Measurements from ENCODE around the gene CCNF.
A peak's percentile ranks its signal among the peaks of the same experiment; 100 is the strongest.

The CCNF gene

DNA sequence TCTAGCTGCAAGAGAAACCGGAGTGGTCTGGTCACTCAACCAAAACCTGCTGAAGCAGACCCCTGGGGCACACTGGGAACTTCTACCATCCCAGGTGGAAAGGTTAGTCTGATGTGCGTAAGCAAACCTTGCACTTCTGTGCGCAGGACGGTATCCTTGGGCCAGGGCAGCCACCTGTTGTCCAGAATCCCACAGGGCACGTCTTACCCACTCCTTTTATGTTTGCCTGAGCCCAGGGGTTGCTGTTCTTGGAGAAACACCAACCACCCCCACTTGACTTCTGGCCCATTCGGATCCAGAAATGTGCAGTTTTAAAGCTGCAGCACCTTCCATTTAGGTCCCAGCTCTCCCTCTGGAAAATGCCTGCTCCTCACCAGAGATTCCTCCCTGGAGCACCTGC lies 64.4 kb downstream of the CCNF start:
- Histone ChIP-seq H3K4me2 (ENCODE audit: insufficient read depth, low read length, poor library complexity, severe bottlenecking) (no peak overlapping the region), H4K8ac (ENCODE audit: low read depth, low read length) (no peak overlapping the region), H3K4me1 (ENCODE audit: control insufficient read depth in 2 of 2, insufficient read depth in 1 of 2, low read depth in 1 of 2, low read length in 2 of 2) (no peaks in the 10 kb centered on the region), H3K9me3 (replicated peaks in 1 of 2; ENCODE audit: control insufficient read depth in 2 of 2, insufficient read depth in 1 of 2, low read depth in 1 of 2, low read length in 2 of 2) (no peaks in the 10 kb centered on the region), H3K18ac (ENCODE audit: low read length) (no peak overlapping the region), H3K4ac (ENCODE audit: low read length) (no peak overlapping the region), H2AK5ac (ENCODE audit: low read depth, low read length) (no peak overlapping the region), H3K79me1 (ENCODE audit: low read depth, low read length) (peaks cover 4% of the 10 kb centered on the region), H3K36me3 (replicated peaks in 1 of 2; ENCODE audit: control insufficient read depth in 2 of 2, insufficient read depth in 2 of 2, low read length in 2 of 2) (peaks cover 15 to 33% of the 10 kb centered on the region in 2 donors), H3K23ac (ENCODE audit: low read depth, low read length, poor library complexity) (no peak overlapping the region), H3K27me3 (ENCODE audit: control insufficient read depth in 3 of 3, insufficient read depth in 3 of 3, low read depth in 1 of 3, low read length in 3 of 3) (no peaks in the 10 kb centered on the region), H2BK120ac (ENCODE audit: low read depth, low read length) (no peak overlapping the region), H2BK15ac (ENCODE audit: low read length) (no peak overlapping the region), H3K9ac (ENCODE audit: low read depth, low read length, poor library complexity) (no peak overlapping the region), H2AFZ (ENCODE audit: low read length) (no peak overlapping the region), H2BK12ac (ENCODE audit: low read length) (no peak overlapping the region), H3K27ac (replicated peaks; ENCODE audit: low read length) (no peak overlapping the region), H3K14ac (ENCODE audit: low read length) (no peak overlapping the region), H3K4me3 (ENCODE audit: low read length in 2 of 2) (no peak overlapping the region), H2BK5ac (ENCODE audit: low read length) (no peak overlapping the region), H4K91ac (ENCODE audit: low read depth, low read length, poor library complexity) (no peak overlapping the region)
- no CpG with 5 or more reads among the region's 6 CpGs for WGBS, 2 donors (ENCODE audit: extremely low coverage in 2 of 2, insufficient read length in 2 of 2, insufficient replicate concordance in 1 of 2)
- no peak for DNase-seq (ENCODE audit: low spot score)

DNA sequence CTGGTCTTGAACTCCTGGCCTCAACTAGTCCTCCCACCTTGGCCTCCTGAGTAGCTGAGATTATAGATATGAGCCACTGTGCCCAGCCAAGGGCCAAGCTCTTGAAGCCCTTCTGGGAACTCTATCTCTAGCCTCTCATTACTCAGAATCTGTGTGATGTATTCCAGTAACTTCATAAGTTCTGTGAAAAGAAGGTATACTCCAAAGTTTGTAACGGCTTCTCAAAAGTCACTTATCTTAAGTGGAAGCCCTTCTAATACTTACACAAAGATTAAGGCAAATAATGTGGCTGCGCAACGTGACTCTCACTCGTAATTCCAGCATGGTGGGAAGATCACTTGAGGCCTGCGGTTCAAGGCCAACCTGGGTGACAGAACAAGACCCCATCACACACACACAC lies 65.4 kb downstream of the CCNF start:
- no peak overlapping the region for H3K18ac ChIP-seq (ENCODE audit: low read length)
- H2BK5ac ChIP-seq (ENCODE audit: low read length) = no peak overlapping the region
- WGBS, 2 donors (ENCODE audit: extremely low coverage in 2 of 2, insufficient read length in 2 of 2, insufficient replicate concordance in 1 of 2) = no CpG with 5 or more reads among the region's 5 CpGs
- H2BK120ac ChIP-seq (ENCODE audit: low read depth, low read length) = no peak overlapping the region
- no peak overlapping the region for H2AK5ac ChIP-seq (ENCODE audit: low read depth, low read length)
- H3K27ac ChIP-seq (replicated peaks; ENCODE audit: low read length) = no peak overlapping the region
- H2BK15ac ChIP-seq (ENCODE audit: low read length) = no peak overlapping the region
- H3K23ac ChIP-seq (ENCODE audit: low read depth, low read length, poor library complexity) = no peak overlapping the region
- no peaks in the 10 kb centered on the region for H3K27me3 ChIP-seq (ENCODE audit: control insufficient read depth in 3 of 3, insufficient read depth in 3 of 3, low read depth in 1 of 3, low read length in 3 of 3)
- H2BK12ac ChIP-seq (ENCODE audit: low read length) = no peak overlapping the region
- H3K14ac ChIP-seq (ENCODE audit: low read length) = no peak overlapping the region
- no peak overlapping the region for H2AFZ ChIP-seq (ENCODE audit: low read length)
- H3K4me2 ChIP-seq (ENCODE audit: insufficient read depth, low read length, poor library complexity, severe bottlenecking) = no peak overlapping the region
- H4K91ac ChIP-seq (ENCODE audit: low read depth, low read length, poor library complexity) = no peak overlapping the region
- DNase-seq (ENCODE audit: low spot score) = no peak
- H3K79me1 ChIP-seq (ENCODE audit: low read depth, low read length) = peaks cover 2% of the 10 kb centered on the region
- H3K4me1 ChIP-seq (ENCODE audit: control insufficient read depth in 2 of 2, insufficient read depth in 1 of 2, low read depth in 1 of 2, low read length in 2 of 2) = no peaks in the 10 kb centered on the region
- no peaks in the 10 kb centered on the region for H3K9me3 ChIP-seq (replicated peaks in 1 of 2; ENCODE audit: control insufficient read depth in 2 of 2, insufficient read depth in 1 of 2, low read depth in 1 of 2, low read length in 2 of 2)
- no peak overlapping the region for H3K9ac ChIP-seq (ENCODE audit: low read depth, low read length, poor library complexity)
- peaks cover 19 to 39% of the 10 kb centered on the region in 2 donors for H3K36me3 ChIP-seq (replicated peaks in 1 of 2; ENCODE audit: control insufficient read depth in 2 of 2, insufficient read depth in 2 of 2, low read length in 2 of 2)
- H4K8ac ChIP-seq (ENCODE audit: low read depth, low read length) = no peak overlapping the region
- H3K4me3 ChIP-seq (ENCODE audit: low read length in 2 of 2) = no peak overlapping the region
- H3K4ac ChIP-seq (ENCODE audit: low read length) = no peak overlapping the region

DNA sequence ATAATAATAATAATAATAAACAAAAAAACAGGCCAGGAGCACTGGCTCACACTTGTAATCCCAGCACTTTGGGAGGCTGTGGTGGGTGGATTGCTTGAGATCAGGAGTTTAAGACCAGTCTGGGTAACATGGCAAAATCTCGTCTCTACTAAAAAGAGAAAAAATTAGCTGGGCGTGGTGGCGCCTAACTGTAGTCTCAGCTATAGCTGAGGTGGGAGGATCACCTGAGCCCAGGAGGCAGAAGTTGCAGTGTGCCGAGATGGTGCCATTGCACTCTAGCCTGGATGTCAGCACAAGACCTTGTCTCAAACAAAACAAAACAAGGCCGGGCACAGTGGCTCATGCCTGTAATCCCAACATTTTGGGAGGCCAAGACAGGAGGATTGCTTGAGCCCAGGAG lies 65.8 kb downstream of the CCNF start:
- no CpG with 5 or more reads among the region's 5 CpGs for WGBS, 2 donors (ENCODE audit: extremely low coverage in 2 of 2, insufficient read length in 2 of 2, insufficient replicate concordance in 1 of 2)
- no peak overlapping the region for H3K4me3 ChIP-seq (ENCODE audit: low read length in 2 of 2)
- no peak overlapping the region for H2BK12ac ChIP-seq (ENCODE audit: low read length)
- no peak overlapping the region for H2BK5ac ChIP-seq (ENCODE audit: low read length)
- no peaks in the 10 kb centered on the region for H3K27me3 ChIP-seq (ENCODE audit: control insufficient read depth in 3 of 3, insufficient read depth in 3 of 3, low read depth in 1 of 3, low read length in 3 of 3)
- H3K4me1 ChIP-seq (ENCODE audit: control insufficient read depth in 2 of 2, insufficient read depth in 1 of 2, low read depth in 1 of 2, low read length in 2 of 2) = no peaks in the 10 kb centered on the region
- H4K8ac ChIP-seq (ENCODE audit: low read depth, low read length) = no peak overlapping the region
- no peak overlapping the region for H3K4me2 ChIP-seq (ENCODE audit: insufficient read depth, low read length, poor library complexity, severe bottlenecking)
- no peak overlapping the region for H2BK120ac ChIP-seq (ENCODE audit: low read depth, low read length)
- no peak overlapping the region for H3K27ac ChIP-seq (replicated peaks; ENCODE audit: low read length)
- H3K9ac ChIP-seq (ENCODE audit: low read depth, low read length, poor library complexity) = no peak overlapping the region
- peaks cover 2% of the 10 kb centered on the region for H3K79me1 ChIP-seq (ENCODE audit: low read depth, low read length)
- no peaks in the 10 kb centered on the region for H3K9me3 ChIP-seq (replicated peaks in 1 of 2; ENCODE audit: control insufficient read depth in 2 of 2, insufficient read depth in 1 of 2, low read depth in 1 of 2, low read length in 2 of 2)
- H2AFZ ChIP-seq (ENCODE audit: low read length) = no peak overlapping the region
- DNase-seq (ENCODE audit: low spot score) = no peak
- H2BK15ac ChIP-seq (ENCODE audit: low read length) = no peak overlapping the region
- H3K4ac ChIP-seq (ENCODE audit: low read length) = no peak overlapping the region
- H2AK5ac ChIP-seq (ENCODE audit: low read depth, low read length) = no peak overlapping the region
- no peak overlapping the region for H3K18ac ChIP-seq (ENCODE audit: low read length)
- no peak overlapping the region for H3K14ac ChIP-seq (ENCODE audit: low read length)
- no peak overlapping the region for H4K91ac ChIP-seq (ENCODE audit: low read depth, low read length, poor library complexity)
- no peak overlapping the region for H3K23ac ChIP-seq (ENCODE audit: low read depth, low read length, poor library complexity)
- peaks cover 19 to 41% of the 10 kb centered on the region in 2 donors for H3K36me3 ChIP-seq (replicated peaks in 1 of 2; ENCODE audit: control insufficient read depth in 2 of 2, insufficient read depth in 2 of 2, low read length in 2 of 2)

DNA sequence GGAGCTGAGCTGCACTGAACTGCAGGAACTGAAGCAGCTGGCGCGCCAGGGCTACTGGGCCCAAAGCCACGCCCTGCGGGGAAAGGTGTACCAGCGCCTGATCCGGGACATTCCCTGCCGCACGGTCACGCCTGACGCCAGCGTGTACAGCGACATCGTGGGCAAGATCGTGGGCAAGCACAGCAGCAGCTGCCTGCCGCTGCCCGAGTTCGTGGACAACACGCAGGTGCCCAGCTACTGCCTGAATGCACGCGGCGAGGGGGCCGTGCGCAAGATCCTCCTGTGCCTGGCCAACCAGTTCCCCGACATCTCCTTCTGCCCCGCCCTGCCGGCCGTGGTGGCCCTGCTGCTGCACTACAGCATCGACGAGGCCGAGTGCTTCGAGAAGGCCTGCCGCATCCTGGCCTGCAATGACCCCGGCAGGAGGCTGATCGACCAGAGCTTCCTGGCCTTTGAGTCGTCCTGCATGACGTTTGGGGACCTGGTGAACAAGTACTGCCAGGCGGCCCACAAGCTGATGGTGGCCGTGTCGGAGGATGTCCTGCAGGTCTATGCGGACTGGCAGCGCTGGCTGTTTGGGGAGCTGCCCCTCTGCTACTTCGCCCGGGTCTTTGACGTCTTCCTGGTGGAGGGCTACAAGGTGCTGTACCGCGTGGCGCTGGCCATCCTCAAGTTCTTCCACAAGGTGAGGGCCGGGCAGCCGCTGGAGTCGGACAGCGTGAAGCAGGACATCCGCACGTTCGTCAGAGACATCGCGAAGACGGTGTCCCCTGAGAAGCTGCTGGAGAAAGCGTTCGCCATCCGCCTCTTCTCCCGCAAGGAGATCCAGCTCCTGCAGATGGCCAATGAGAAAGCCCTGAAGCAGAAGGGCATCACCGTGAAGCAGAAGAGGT lies 67.2 kb downstream of the CCNF start:
- Histone ChIP-seq H3K27ac (replicated peaks; ENCODE audit: low read length) (no peak overlapping the region), H3K23ac (ENCODE audit: low read depth, low read length, poor library complexity) (peak overlapping the region; percentile 89), H3K14ac (ENCODE audit: low read length) (no peak overlapping the region), H3K36me3 (replicated peaks in 1 of 2; ENCODE audit: control insufficient read depth in 2 of 2, insufficient read depth in 2 of 2, low read length in 2 of 2) (peaks cover 19 to 40% of the 10 kb centered on the region in 2 donors), H3K79me1 (ENCODE audit: low read depth, low read length) (peaks cover 5% of the 10 kb centered on the region), H3K4me2 (ENCODE audit: insufficient read depth, low read length, poor library complexity, severe bottlenecking) (no peak overlapping the region), H3K18ac (ENCODE audit: low read length) (no peak overlapping the region), H4K91ac (ENCODE audit: low read depth, low read length, poor library complexity) (no peak overlapping the region), H3K4me3 (ENCODE audit: low read length in 2 of 2) (peak overlapping the region in 1 of 2 donors; percentile 18), H3K9ac (ENCODE audit: low read depth, low read length, poor library complexity) (peak overlapping the region; percentile 70), H3K27me3 (ENCODE audit: control insufficient read depth in 3 of 3, insufficient read depth in 3 of 3, low read depth in 1 of 3, low read length in 3 of 3) (no peaks in the 10 kb centered on the region), H3K9me3 (replicated peaks in 1 of 2; ENCODE audit: control insufficient read depth in 2 of 2, insufficient read depth in 1 of 2, low read depth in 1 of 2, low read length in 2 of 2) (no peaks in the 10 kb centered on the region), H2BK120ac (ENCODE audit: low read depth, low read length) (no peak overlapping the region), H3K4me1 (ENCODE audit: control insufficient read depth in 2 of 2, insufficient read depth in 1 of 2, low read depth in 1 of 2, low read length in 2 of 2) (peaks cover 2 to 3% of the 10 kb centered on the region in 2 donors), H2BK12ac (ENCODE audit: low read length) (peak overlapping the region; percentile 10), H2AK5ac (ENCODE audit: low read depth, low read length) (no peak overlapping the region), H2BK15ac (ENCODE audit: low read length) (no peak overlapping the region), H3K4ac (ENCODE audit: low read length) (no peak overlapping the region), H2AFZ (ENCODE audit: low read length) (no peak overlapping the region), H4K8ac (ENCODE audit: low read depth, low read length) (peak overlapping the region; percentile 82), H2BK5ac (ENCODE audit: low read length) (no peak overlapping the region)
- no CpG with 5 or more reads among the region's 62 CpGs for WGBS, 2 donors (ENCODE audit: extremely low coverage in 2 of 2, insufficient read length in 2 of 2, insufficient replicate concordance in 1 of 2)
- no peak for DNase-seq (ENCODE audit: low spot score)

All from neuronal stem cell (in vitro differentiated cells).